ENCODE results near the gene LUM. TPM values are rescaled to one million over a fixed set of nuclear protein-coding genes. Genes with fewer than 3 reads are reported as not detected.

LUM gene
- total RNA-seq, 1 experiment from 2014 or later: not detected

DNA sequence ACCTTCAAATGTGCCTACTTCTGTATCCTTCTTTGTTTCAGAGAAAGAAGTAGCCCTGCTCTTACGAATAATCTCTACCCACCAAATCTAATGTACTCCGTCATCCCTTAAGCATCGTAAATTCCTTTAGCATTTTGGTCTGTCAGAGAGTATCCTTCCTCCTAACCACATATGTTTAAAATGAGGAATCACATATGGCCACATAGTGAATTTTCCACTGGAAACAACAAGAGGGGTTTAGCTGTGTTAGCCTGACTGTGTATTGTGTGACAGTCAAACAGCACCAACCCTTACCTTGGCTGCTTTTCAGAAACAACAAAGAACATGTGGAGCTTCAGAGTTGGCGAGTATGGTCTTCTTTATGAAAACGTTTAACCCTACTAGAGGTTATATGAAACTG is 5.5 kb downstream of the LUM start:
- H3K27ac ChIP-seq (ENCODE audit: low read length): no peak overlapping the region
- H3K4me3 ChIP-seq (ENCODE audit: low read length): no peak overlapping the region
- peaks cover 7% of the 10 kb centered on the region for H3K4me1 ChIP-seq (ENCODE audit: low read length)

DNA sequence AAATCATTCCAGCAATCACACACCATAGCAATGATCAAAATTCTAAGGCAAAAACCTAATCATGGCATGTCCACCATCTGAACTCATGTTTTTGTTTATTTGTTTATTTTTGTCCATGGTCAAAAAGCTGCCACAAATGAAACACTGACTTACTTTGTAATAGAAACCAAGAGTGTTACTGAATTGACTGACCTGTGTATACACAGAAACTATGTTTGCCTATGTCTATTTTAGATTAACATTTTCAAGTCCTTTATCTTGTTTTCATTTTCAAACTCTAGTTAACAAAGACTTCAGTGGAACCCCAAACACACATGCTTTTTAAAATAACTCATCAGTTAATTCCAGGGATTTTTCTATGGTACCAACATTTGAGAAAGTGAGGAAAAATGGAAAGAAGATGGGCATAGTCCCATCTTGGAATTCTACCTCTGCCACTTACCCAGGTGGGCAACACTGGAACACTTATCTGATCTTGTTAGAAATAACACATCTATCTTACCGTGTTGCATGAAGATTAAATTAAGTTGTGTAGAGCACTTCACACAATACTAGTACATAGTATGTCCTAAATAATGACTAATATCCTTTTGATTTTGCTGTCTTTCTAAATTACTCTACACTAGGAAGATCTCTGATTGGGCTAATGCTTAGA is 6.4 kb downstream of the LUM start:
- Histone ChIP-seq H3K4me1 (ENCODE audit: low read length) (peaks cover 7% of the 10 kb centered on the region), H2AFZ (ENCODE audit: low read length) (no peak overlapping the region), H3K27me3 (ENCODE audit: low read length) (no peaks in the 10 kb centered on the region), H3K9ac (ENCODE audit: low read length) (no peak overlapping the region), H3K9me2 (replicated peaks; ENCODE audit: insufficient read depth, low read length) (no peaks in the 10 kb centered on the region), H3K4me3 (ENCODE audit: low read length) (no peak overlapping the region), H3K4me2 (ENCODE audit: low read depth, low read length, poor library complexity, severe bottlenecking) (no peak overlapping the region), H3K36me3 (ENCODE audit: insufficient read depth, low read length) (no peaks in the 10 kb centered on the region), H3K79me2 (ENCODE audit: low read length) (no peaks in the 10 kb centered on the region), H3K27ac (ENCODE audit: low read length) (no peak overlapping the region), H3K9me3 (ENCODE audit: low read length) (no peaks in the 10 kb centered on the region), H4K20me1 (ENCODE audit: insufficient read depth, low read depth, low read length) (no peaks in the 10 kb centered on the region)
- no peak for DNase-seq

More for the DNA sequence above, 5.5 kb downstream of the LUM start:
- Histone ChIP-seq H3K79me2 (ENCODE audit: low read length) (no peaks in the 10 kb centered on the region), H3K9me2 (replicated peaks; ENCODE audit: insufficient read depth, low read length) (no peaks in the 10 kb centered on the region), H2AFZ (ENCODE audit: low read length) (no peak overlapping the region), H3K9ac (ENCODE audit: low read length) (no peak overlapping the region), H3K4me2 (ENCODE audit: low read depth, low read length, poor library complexity, severe bottlenecking) (no peak overlapping the region), H3K9me3 (ENCODE audit: low read length) (no peaks in the 10 kb centered on the region), H3K36me3 (ENCODE audit: insufficient read depth, low read length) (no peaks in the 10 kb centered on the region), H4K20me1 (ENCODE audit: insufficient read depth, low read depth, low read length) (no peaks in the 10 kb centered on the region), H3K27me3 (ENCODE audit: low read length) (no peaks in the 10 kb centered on the region)
- no peak for DNase-seq

DNA sequence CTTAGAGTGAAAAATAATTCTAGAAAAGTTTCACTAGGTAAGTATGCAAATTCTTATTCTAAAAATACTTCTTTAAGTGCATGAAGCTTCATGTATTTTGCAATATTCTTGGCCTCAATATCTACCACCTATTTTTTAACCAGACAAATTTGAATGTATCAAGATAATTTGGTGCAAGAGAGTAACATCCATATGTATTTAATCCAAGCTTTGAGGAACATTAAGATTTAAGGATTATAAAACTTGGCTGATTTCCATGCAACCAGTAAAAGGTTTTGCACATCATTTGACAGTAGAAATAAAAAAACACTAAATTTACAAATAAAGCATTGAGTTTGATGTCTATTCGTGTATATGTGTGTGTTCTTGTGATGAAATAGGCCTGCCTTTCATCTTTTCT is 7.7 kb downstream of the LUM start:
- Histone ChIP-seq H3K36me3 (ENCODE audit: insufficient read depth, low read length) (no peaks in the 10 kb centered on the region), H3K4me2 (ENCODE audit: low read depth, low read length, poor library complexity, severe bottlenecking) (no peak overlapping the region), H3K4me1 (ENCODE audit: low read length) (peaks cover 8% of the 10 kb centered on the region), H3K27ac (ENCODE audit: low read length) (no peak overlapping the region), H2AFZ (ENCODE audit: low read length) (no peak overlapping the region), H3K27me3 (ENCODE audit: low read length) (no peaks in the 10 kb centered on the region), H3K9me3 (ENCODE audit: low read length) (no peaks in the 10 kb centered on the region), H3K79me2 (ENCODE audit: low read length) (no peaks in the 10 kb centered on the region), H3K4me3 (ENCODE audit: low read length) (no peak overlapping the region), H3K9me2 (replicated peaks; ENCODE audit: insufficient read depth, low read length) (no peaks in the 10 kb centered on the region), H3K9ac (ENCODE audit: low read length) (no peak overlapping the region), H4K20me1 (ENCODE audit: insufficient read depth, low read depth, low read length) (no peaks in the 10 kb centered on the region)
- DNase-seq: no peak

DNA sequence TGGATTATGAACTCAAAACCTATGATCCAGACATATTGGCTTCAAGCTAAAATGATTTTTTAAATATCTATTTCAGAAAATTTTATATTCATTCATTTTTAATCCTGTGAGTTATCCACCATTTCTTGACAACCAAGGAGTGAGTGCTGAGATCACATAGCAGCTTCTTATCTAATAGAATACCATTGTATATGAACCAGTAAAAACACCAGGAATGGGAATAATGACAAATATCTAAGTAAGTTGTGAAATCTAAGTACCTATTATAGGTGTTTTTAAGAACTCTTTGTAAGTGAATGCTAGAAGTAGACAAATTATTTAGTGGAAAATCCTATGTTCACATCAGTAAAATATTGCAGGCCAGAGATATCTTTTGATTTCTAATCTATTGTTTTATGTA is 8.2 kb downstream of the LUM start:
- no peaks in the 10 kb centered on the region for H3K9me2 ChIP-seq (replicated peaks; ENCODE audit: insufficient read depth, low read length)
- no peak overlapping the region for H3K27ac ChIP-seq (ENCODE audit: low read length)
- H3K9me3 ChIP-seq (ENCODE audit: low read length): no peaks in the 10 kb centered on the region

DNA sequence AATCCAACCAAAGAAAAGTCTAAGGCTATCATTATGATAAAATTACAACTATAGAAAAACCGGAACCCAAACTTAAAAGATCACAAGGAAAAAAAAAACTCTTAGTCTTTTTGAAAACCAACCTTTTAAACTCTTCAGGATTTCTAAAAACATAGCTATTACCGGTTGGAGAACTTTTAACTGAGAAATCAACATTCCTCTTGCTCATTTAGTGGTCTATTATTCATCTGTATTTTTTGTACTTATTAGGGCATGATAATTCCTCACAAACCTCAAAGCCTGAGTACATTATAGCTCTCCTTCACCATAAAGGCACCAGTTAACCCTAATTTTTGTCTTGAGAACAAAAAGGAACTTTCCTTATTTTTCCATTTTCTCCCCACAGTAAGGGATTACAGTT is 10.4 kb downstream of the LUM start:
- Histone ChIP-seq H3K4me3 (ENCODE audit: low read length) (no peak overlapping the region), H3K27ac (ENCODE audit: low read length) (no peak overlapping the region), H3K79me2 (ENCODE audit: low read length) (no peaks in the 10 kb centered on the region), H3K9me3 (ENCODE audit: low read length) (no peaks in the 10 kb centered on the region), H3K9me2 (replicated peaks; ENCODE audit: insufficient read depth, low read length) (no peaks in the 10 kb centered on the region), H4K20me1 (ENCODE audit: insufficient read depth, low read depth, low read length) (no peaks in the 10 kb centered on the region), H2AFZ (ENCODE audit: low read length) (no peak overlapping the region), H3K9ac (ENCODE audit: low read length) (no peak overlapping the region), H3K4me1 (ENCODE audit: low read length) (peaks cover 15% of the 10 kb centered on the region), H3K4me2 (ENCODE audit: low read depth, low read length, poor library complexity, severe bottlenecking) (no peak overlapping the region), H3K27me3 (ENCODE audit: low read length) (no peaks in the 10 kb centered on the region), H3K36me3 (ENCODE audit: insufficient read depth, low read length) (no peaks in the 10 kb centered on the region)
- no peak for DNase-seq

More for the DNA sequence above, 8.2 kb downstream of the LUM start:
- H3K79me2 ChIP-seq (ENCODE audit: low read length): no peaks in the 10 kb centered on the region
- H3K9ac ChIP-seq (ENCODE audit: low read length): no peak overlapping the region
- no peak overlapping the region for H3K4me2 ChIP-seq (ENCODE audit: low read depth, low read length, poor library complexity, severe bottlenecking)
- no peak overlapping the region for H2AFZ ChIP-seq (ENCODE audit: low read length)
- H3K36me3 ChIP-seq (ENCODE audit: insufficient read depth, low read length): no peaks in the 10 kb centered on the region
- H3K4me1 ChIP-seq (ENCODE audit: low read length): peaks cover 13% of the 10 kb centered on the region
- H3K27me3 ChIP-seq (ENCODE audit: low read length): no peaks in the 10 kb centered on the region
- H4K20me1 ChIP-seq (ENCODE audit: insufficient read depth, low read depth, low read length): no peaks in the 10 kb centered on the region
- no peak overlapping the region for H3K4me3 ChIP-seq (ENCODE audit: low read length)
- DNase-seq: no peak

DNA sequence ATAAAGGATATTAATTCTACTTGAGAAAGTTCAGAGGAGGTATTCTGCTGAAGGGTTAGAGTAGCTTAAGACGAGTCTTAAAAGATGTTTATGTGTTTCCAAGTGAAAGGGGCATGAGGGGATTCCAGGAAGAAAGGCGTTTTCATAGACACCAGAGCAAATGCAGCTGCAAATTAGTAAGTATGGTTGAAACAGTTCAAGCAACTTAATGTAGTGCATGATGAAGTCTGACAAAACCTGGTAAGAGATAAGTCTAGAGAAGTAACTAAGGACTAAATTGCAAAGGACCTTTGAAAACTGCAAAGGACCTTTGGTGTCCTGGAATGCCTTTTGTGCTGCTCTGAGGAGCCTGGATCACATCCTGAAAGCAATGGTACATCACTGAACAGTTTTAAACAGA is 11.5 kb downstream of the LUM start:
- Histone ChIP-seq H2AFZ (ENCODE audit: low read length) (no peak overlapping the region), H3K9me3 (ENCODE audit: low read length) (no peaks in the 10 kb centered on the region), H3K36me3 (ENCODE audit: insufficient read depth, low read length) (no peaks in the 10 kb centered on the region), H3K4me2 (ENCODE audit: low read depth, low read length, poor library complexity, severe bottlenecking) (no peak overlapping the region), H3K4me1 (ENCODE audit: low read length) (peaks cover 15% of the 10 kb centered on the region), H3K27me3 (ENCODE audit: low read length) (no peaks in the 10 kb centered on the region), H3K4me3 (ENCODE audit: low read length) (no peak overlapping the region), H3K79me2 (ENCODE audit: low read length) (no peaks in the 10 kb centered on the region), H4K20me1 (ENCODE audit: insufficient read depth, low read depth, low read length) (no peaks in the 10 kb centered on the region), H3K9me2 (replicated peaks; ENCODE audit: insufficient read depth, low read length) (no peaks in the 10 kb centered on the region), H3K27ac (ENCODE audit: low read length) (no peak overlapping the region), H3K9ac (ENCODE audit: low read length) (no peak overlapping the region)
- DNase-seq: no peak

DNA sequence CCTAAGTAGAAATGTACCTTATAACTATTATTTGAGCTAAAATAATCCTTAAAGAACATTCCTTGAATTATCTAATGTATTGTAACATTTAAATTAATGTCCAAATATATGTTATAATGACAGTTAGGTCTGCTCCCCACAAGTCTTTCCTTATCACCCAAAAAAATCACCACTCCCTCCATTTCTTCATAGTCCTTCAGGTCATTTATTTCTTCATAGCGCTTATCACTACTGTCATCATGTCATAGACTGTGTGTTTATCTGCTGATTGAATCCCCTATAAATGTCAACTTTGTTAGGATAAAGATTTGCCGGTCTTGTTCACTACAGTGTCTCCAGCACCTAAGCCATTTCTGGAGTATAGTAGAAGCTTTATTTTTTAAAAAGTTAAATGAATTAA is 12.0 kb downstream of the LUM start:
- Histone ChIP-seq H3K9ac (ENCODE audit: low read length) (no peak overlapping the region), H2AFZ (ENCODE audit: low read length) (no peak overlapping the region), H3K36me3 (ENCODE audit: insufficient read depth, low read length) (no peaks in the 10 kb centered on the region), H4K20me1 (ENCODE audit: insufficient read depth, low read depth, low read length) (no peaks in the 10 kb centered on the region), H3K27me3 (ENCODE audit: low read length) (no peaks in the 10 kb centered on the region), H3K79me2 (ENCODE audit: low read length) (no peaks in the 10 kb centered on the region), H3K4me3 (ENCODE audit: low read length) (no peak overlapping the region), H3K4me1 (ENCODE audit: low read length) (peaks cover 15% of the 10 kb centered on the region), H3K4me2 (ENCODE audit: low read depth, low read length, poor library complexity, severe bottlenecking) (no peak overlapping the region), H3K27ac (ENCODE audit: low read length) (no peak overlapping the region), H3K9me3 (ENCODE audit: low read length) (no peaks in the 10 kb centered on the region), H3K9me2 (replicated peaks; ENCODE audit: insufficient read depth, low read length) (no peaks in the 10 kb centered on the region)
- DNase-seq: no peak

DNA sequence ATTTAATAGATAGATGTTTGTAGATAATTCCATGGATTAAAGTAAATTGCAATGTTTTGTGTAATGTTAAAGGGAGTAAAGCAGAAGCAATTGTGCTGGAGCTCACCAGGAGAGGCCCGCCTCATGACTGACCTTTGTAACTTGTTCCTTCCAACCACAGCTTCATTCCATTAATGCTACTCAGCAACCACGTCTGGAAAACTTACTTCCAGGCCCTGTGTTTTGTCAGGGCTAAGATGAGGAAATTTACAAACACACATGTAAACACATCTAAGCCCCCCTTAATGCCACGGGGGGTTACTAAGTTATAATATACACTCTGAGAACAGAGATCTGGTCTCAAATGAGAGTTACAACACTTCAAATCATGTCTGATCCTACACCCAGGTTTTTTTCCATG is 12.4 kb downstream of the LUM start:
- no peak for DNase-seq
- Histone ChIP-seq H3K4me2 (ENCODE audit: low read depth, low read length, poor library complexity, severe bottlenecking) (no peak overlapping the region), H3K79me2 (ENCODE audit: low read length) (no peaks in the 10 kb centered on the region), H3K36me3 (ENCODE audit: insufficient read depth, low read length) (no peaks in the 10 kb centered on the region), H3K9me2 (replicated peaks; ENCODE audit: insufficient read depth, low read length) (no peaks in the 10 kb centered on the region), H2AFZ (ENCODE audit: low read length) (no peak overlapping the region), H3K27ac (ENCODE audit: low read length) (no peak overlapping the region), H3K4me1 (ENCODE audit: low read length) (peaks cover 15% of the 10 kb centered on the region), H3K4me3 (ENCODE audit: low read length) (no peak overlapping the region), H3K27me3 (ENCODE audit: low read length) (no peaks in the 10 kb centered on the region), H4K20me1 (ENCODE audit: insufficient read depth, low read depth, low read length) (no peaks in the 10 kb centered on the region), H3K9ac (ENCODE audit: low read length) (no peak overlapping the region), H3K9me3 (ENCODE audit: low read length) (no peaks in the 10 kb centered on the region)

Measured in Karpas-422 (cell line).